Panc1 (cell line): Measurements from ENCODE around the gene MAP9.

Experiments
- CTCF ChIP-seq: fragments of 450-650 bp; IDR thresholded peaks from 2 replicates; pipeline ENCODE4 v1.5.1; 2017; ENCODE audit warnings: mild to moderate bottlenecking
- POLR2AphosphoS5 ChIP-seq: IDR thresholded peaks from 2 replicates; pipeline ENCODE4 v1.6.1; 2012; ENCODE audit warnings: mild to moderate bottlenecking, low read depth, low read length, moderate library complexity
- REST ChIP-seq, 2 experiments: IDR thresholded peaks; 2 replicates each; pipeline ENCODE4 v1.6.1; 2011 to 2012; ENCODE audit warnings: low read depth in 2 of 2, control low read depth in 1 of 2, low read length in 1 of 2, mild to moderate bottlenecking in 1 of 2, moderate library complexity in 1 of 2; ENCODE audit not compliant: insufficient read depth in 1 of 2

GRCh38 chr4:155307731-155308277, 69.0 kb downstream of the MAP9 start:
- TF ChIP-seq CTCF (no peak), POLR2AphosphoS5 (no peak), REST (IDR thresholded peaks at IDR 0.05; ENCODE audit: insufficient read depth in 1 of 2, low read depth in 2 of 2, low read length in 1 of 2) (no peak)
